ENCODE measurements around the gene SPI1. TPM values are rescaled to one million over a fixed set of nuclear protein-coding genes. Genes with fewer than 3 reads are reported as not detected.

Gene SPI1
- total RNA-seq, 1 experiment from 2014 or later, result 0.22 TPM

GRCh38 chr11:47398551-47398950 lies 20.2 kb upstream of the SPI1 start:
- Histone ChIP-seq H3K4me2 (ENCODE audit: low read length) (no peak overlapping the region), H3F3A (ENCODE audit: low read length, unreplicated experiment) (no peaks in the 10 kb centered on the region), H3K27me3 (ENCODE audit: low read length) (no peaks in the 10 kb centered on the region), H3K9me2 (replicated peaks; ENCODE audit: low read length) (no peaks in the 10 kb centered on the region), H3K4me1 (ENCODE audit: insufficient read depth, low read length) (no peaks in the 10 kb centered on the region), H3K9me3 (ENCODE audit: low read length) (no peaks in the 10 kb centered on the region), H4K20me1 (ENCODE audit: low read length) (no peaks in the 10 kb centered on the region), H3K4me3 (ENCODE audit: low read length) (no peak overlapping the region), H3K36me3 (ENCODE audit: low read depth, low read length) (no peaks in the 10 kb centered on the region), H3K27ac (ENCODE audit: low read length) (no peak overlapping the region), H2AFZ (ENCODE audit: low read length) (no peak overlapping the region), H3K9ac (ENCODE audit: low read length) (no peak overlapping the region), H3K79me2 (ENCODE audit: low read length) (no peaks in the 10 kb centered on the region)
- POLR2A ChIA-PET (ENCODE audit: unreplicated experiment), result no interaction called here
- no TSS peak for BruUV-seq (replicated peaks)
- ATAC-seq (no peak), DNase-seq (no peak)
- intact Hi-C loops (cut with micrococcal nuclease), result no loop called here
- CTCF ChIA-PET, result no interaction called here
- TF ChIP-seq EZH2 (IDR thresholded peaks at IDR 0.05; ENCODE audit: low read length, unreplicated experiment) (no peak), CTCF (conservative IDR thresholded peaks at IDR 0.05; ENCODE audit: low read depth, low read length) (no peak)

GRCh38 chr11:47398011-47398410 lies 19.7 kb upstream of the SPI1 start:
- Histone ChIP-seq H3K79me2 (ENCODE audit: low read length) (no peaks in the 10 kb centered on the region), H2AFZ (ENCODE audit: low read length) (no peak overlapping the region), H4K20me1 (ENCODE audit: low read length) (no peaks in the 10 kb centered on the region), H3K4me2 (ENCODE audit: low read length) (no peak overlapping the region), H3K27me3 (ENCODE audit: low read length) (no peaks in the 10 kb centered on the region), H3K4me1 (ENCODE audit: insufficient read depth, low read length) (no peaks in the 10 kb centered on the region), H3K27ac (ENCODE audit: low read length) (no peak overlapping the region), H3K4me3 (ENCODE audit: low read length) (no peak overlapping the region), H3K9me2 (replicated peaks; ENCODE audit: low read length) (no peaks in the 10 kb centered on the region), H3K9me3 (ENCODE audit: low read length) (no peaks in the 10 kb centered on the region), H3K36me3 (ENCODE audit: low read depth, low read length) (no peaks in the 10 kb centered on the region), H3F3A (ENCODE audit: low read length, unreplicated experiment) (no peaks in the 10 kb centered on the region), H3K9ac (ENCODE audit: low read length) (no peak overlapping the region)
- ATAC-seq (no peak), DNase-seq (no peak)
- BruUV-seq (replicated peaks), result no TSS peak
- TF ChIP-seq CTCF (conservative IDR thresholded peaks at IDR 0.05; ENCODE audit: low read depth, low read length) (no peak), EZH2phosphoT487 (IDR thresholded peaks at IDR 0.05; ENCODE audit: borderline replicate concordance, low read length) (no peak), EZH2 (IDR thresholded peaks at IDR 0.05; ENCODE audit: low read length, unreplicated experiment) (no peak)
- ChIA-PET POLR2A (ENCODE audit: unreplicated experiment) (no interaction called here), CTCF (no interaction called here)
- intact Hi-C loops (cut with micrococcal nuclease), result no loop called here

GRCh38 chr11:47396049-47396320 lies 17.6 kb upstream of the SPI1 start:
- Histone ChIP-seq H4K20me1 (ENCODE audit: low read length) (no peaks in the 10 kb centered on the region), H3K4me1 (ENCODE audit: insufficient read depth, low read length) (no peaks in the 10 kb centered on the region), H3K9me3 (ENCODE audit: low read length) (no peaks in the 10 kb centered on the region), H3K9me2 (replicated peaks; ENCODE audit: low read length) (no peaks in the 10 kb centered on the region), H3F3A (ENCODE audit: low read length, unreplicated experiment) (no peaks in the 10 kb centered on the region), H3K36me3 (ENCODE audit: low read depth, low read length) (no peaks in the 10 kb centered on the region), H3K79me2 (ENCODE audit: low read length) (no peaks in the 10 kb centered on the region), H3K27ac (ENCODE audit: low read length) (no peak overlapping the region), H3K9ac (ENCODE audit: low read length) (no peak overlapping the region), H3K27me3 (ENCODE audit: low read length) (no peaks in the 10 kb centered on the region), H3K4me3 (ENCODE audit: low read length) (no peak overlapping the region), H3K4me2 (ENCODE audit: low read length) (no peak overlapping the region), H2AFZ (ENCODE audit: low read length) (no peak overlapping the region)
- no TSS peak for BruUV-seq (replicated peaks)
- ChIA-PET CTCF (no interaction called here), POLR2A (ENCODE audit: unreplicated experiment) (no interaction called here)
- no peak for ATAC-seq
- no peak for TF ChIP-seq EZH2phosphoT487 (IDR thresholded peaks at IDR 0.05; ENCODE audit: borderline replicate concordance, low read length)
- no peak for TF ChIP-seq EZH2 (IDR thresholded peaks at IDR 0.05; ENCODE audit: low read length, unreplicated experiment)
- no peak for TF ChIP-seq CTCF (conservative IDR thresholded peaks at IDR 0.05; ENCODE audit: low read depth, low read length)
- intact Hi-C loops (cut with micrococcal nuclease), result no loop called here
- no peak for DNase-seq

Measured in PC-3 (cell line).